Duodenal mucosa (tissue), 2 donors: ENCODE data around the gene SEC14L2.

Experiments used
- H3K27ac ChIP-seq: one replicate; pipeline ENCODE4 v1.7.0; 2013; ENCODE audit warnings: low read depth, low read length
- H3K27me3 ChIP-seq, 2 donors: one replicate each; pipeline ENCODE4 v1.7.0; 2013; ENCODE audit warnings: low read length in 2 of 2, control low read depth in 1 of 2; ENCODE audit not compliant: insufficient read depth in 2 of 2, control insufficient read depth in 1 of 2
- H3K36me3 ChIP-seq, 2 donors: one replicate each; pipeline ENCODE4 v1.7.0; 2013; ENCODE audit warnings: low read length in 2 of 2, control low read depth in 1 of 2; ENCODE audit not compliant: insufficient read depth in 2 of 2, control insufficient read depth in 1 of 2
- H3K4me1 ChIP-seq, 2 donors: one replicate each; pipeline ENCODE4 v1.7.0; 2013; ENCODE audit warnings: low read length in 2 of 2, control low read depth in 1 of 2; ENCODE audit not compliant: insufficient read depth in 2 of 2, control insufficient read depth in 1 of 2
- H3K4me3 ChIP-seq, 2 donors: one replicate each; pipeline ENCODE4 v1.7.0; 2013; ENCODE audit warnings: low read length in 2 of 2, low read depth in 1 of 2
- H3K9ac ChIP-seq, 2 donors: one replicate each; pipeline ENCODE4 v1.7.0; 2013; ENCODE audit warnings: low read length in 2 of 2, low read depth in 1 of 2
- H3K9me3 ChIP-seq, 2 donors: one replicate each; pipeline ENCODE4 v1.7.0; 2013; ENCODE audit warnings: low read length in 2 of 2, control low read depth in 1 of 2; ENCODE audit not compliant: control insufficient read depth in 1 of 2

The SEC14L2 gene

DNA sequence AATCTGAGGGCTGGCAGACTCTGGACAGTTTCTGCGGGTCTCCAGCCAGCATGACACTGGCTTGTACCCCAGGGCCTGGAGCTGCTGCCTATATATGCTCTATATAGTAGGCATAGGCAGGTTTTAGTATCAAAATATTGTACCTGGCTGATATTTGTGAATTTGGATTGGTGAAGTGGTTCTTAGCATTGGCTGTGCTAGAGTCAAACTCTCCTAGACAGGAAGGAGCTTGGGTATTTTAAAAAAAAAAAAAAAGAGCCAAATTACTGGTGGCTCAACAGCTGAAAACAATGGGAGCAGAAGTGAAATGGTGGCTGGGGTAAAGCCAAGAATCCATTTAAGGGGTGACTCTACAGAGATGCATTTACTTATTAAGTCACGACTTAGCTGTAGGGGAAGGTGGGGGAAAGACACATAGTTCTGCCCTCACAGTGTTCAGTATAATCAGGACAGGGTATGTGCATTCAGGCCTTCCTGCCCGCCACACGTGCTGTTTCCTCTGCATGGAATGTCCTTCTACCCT lies 17.8 kb downstream of the SEC14L2 start:
- Histone ChIP-seq H3K27ac (no peak overlapping the region), H3K36me3 (peaks cover 21 to 49% of the 10 kb centered on the region in 2 donors), H3K4me3 (no peak overlapping the region), H3K9ac (no peak overlapping the region), H3K9me3 (no peaks in the 10 kb centered on the region), H3K4me1 (peaks cover 24 to 39% of the 10 kb centered on the region in 2 donors), H3K27me3 (no peaks in the 10 kb centered on the region)

DNA sequence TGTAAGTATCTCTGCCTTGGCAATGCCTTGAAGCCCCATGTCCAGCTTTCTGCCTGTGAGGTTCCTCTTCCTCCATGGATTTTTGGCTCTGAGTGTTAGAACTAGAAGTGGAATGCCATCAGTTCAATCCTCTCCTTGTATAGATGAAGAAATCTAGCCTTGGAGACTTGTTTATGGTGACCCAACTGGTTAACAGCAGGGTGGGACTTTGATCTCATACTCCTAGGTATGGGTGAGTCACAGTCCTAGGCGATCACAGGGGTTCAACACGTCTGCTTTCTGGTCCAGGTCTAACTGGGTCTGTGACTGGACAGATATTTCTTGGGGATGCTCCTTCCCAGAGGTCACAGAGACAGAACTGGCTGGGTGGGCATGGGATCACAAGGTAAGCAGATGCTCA lies 19.6 kb downstream of the SEC14L2 start:
- Histone ChIP-seq H3K27me3 (no peaks in the 10 kb centered on the region), H3K9ac (no peak overlapping the region), H3K36me3 (peaks cover 25 to 41% of the 10 kb centered on the region in 2 donors), H3K4me3 (no peak overlapping the region), H3K9me3 (no peaks in the 10 kb centered on the region), H3K27ac (peak overlapping the region; percentile 8), H3K4me1 (peaks cover 39 to 53% of the 10 kb centered on the region in 2 donors)

- Histone ChIP-seq H3K4me1 (peaks cover 43 to 58% of the 10 kb centered on the region in 2 donors), H3K27me3 (no peaks in the 10 kb centered on the region), H3K36me3 (peaks cover 25 to 41% of the 10 kb centered on the region in 2 donors), H3K27ac (peak overlapping the region; percentile 8), H3K4me3 (no peak overlapping the region), H3K9me3 (no peaks in the 10 kb centered on the region), H3K9ac (no peak overlapping the region)
Measured at GRCh38 chr22:30416837-30417236, 20.0 kb downstream of the SEC14L2 start.

DNA sequence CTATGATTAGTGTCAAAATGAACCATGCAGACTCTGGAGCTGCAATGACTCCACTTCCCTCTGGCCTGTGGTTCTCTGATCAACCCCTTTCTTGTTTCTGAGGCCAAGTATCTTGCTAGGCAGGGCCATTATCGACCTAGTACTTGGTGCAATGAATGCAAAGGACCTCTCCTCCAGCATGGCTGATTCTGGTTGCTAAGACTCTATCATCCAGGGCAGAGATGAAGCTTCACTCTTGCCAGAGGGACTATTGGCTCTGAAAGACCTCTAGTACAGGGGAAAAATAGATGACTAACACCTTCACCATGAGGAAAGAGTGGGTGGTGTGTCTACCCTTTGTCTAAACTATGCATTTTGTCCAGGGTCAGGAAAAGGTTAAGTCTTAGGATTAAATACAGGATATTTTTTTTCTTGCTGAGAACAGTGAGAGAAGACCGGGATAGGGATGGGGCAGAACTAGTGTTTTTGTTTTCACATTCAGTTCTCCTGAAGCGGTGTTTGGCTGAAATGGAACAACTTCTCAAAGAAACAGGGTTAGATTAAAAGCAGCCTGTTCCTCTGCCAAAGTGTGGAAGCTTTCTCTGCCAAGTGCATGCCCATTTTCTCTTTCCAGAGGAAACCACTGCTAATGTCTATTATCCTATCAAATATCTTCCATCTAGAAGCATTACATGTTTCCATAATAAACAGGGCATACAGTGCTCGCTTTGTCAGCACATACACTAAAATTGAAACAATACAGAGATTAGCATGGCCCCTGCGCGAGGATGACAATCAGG lies 23.7 kb downstream of the SEC14L2 start:
- peak overlapping the region; percentile 26 for H3K27ac ChIP-seq
- H3K9ac ChIP-seq = peak overlapping the region; percentile 3 to 4
- peaks cover 22 to 27% of the 10 kb centered on the region in 2 donors for H3K36me3 ChIP-seq

GRCh38 chr22:30421695-30422480 lies 25.1 kb downstream of the SEC14L2 start:
- H3K36me3 ChIP-seq = peaks cover 10 to 16% of the 10 kb centered on the region in 2 donors
- H3K4me1 ChIP-seq = peaks cover 70 to 73% of the 10 kb centered on the region in 2 donors
- H3K4me3 ChIP-seq = peak overlapping the region; percentile 74 to 83
- H3K9me3 ChIP-seq = no peaks in the 10 kb centered on the region
- H3K27ac ChIP-seq = peak overlapping the region; percentile 96
- H3K27me3 ChIP-seq = no peaks in the 10 kb centered on the region
- peak overlapping the region; percentile 92 to 97 for H3K9ac ChIP-seq

More for the DNA sequence above, 23.7 kb downstream of the SEC14L2 start:
- Histone ChIP-seq H3K9me3 (no peaks in the 10 kb centered on the region), H3K4me3 (peak overlapping the region; percentile 19 to 35), H3K4me1 (peaks cover 72 to 78% of the 10 kb centered on the region in 2 donors), H3K27me3 (no peaks in the 10 kb centered on the region)

DNA sequence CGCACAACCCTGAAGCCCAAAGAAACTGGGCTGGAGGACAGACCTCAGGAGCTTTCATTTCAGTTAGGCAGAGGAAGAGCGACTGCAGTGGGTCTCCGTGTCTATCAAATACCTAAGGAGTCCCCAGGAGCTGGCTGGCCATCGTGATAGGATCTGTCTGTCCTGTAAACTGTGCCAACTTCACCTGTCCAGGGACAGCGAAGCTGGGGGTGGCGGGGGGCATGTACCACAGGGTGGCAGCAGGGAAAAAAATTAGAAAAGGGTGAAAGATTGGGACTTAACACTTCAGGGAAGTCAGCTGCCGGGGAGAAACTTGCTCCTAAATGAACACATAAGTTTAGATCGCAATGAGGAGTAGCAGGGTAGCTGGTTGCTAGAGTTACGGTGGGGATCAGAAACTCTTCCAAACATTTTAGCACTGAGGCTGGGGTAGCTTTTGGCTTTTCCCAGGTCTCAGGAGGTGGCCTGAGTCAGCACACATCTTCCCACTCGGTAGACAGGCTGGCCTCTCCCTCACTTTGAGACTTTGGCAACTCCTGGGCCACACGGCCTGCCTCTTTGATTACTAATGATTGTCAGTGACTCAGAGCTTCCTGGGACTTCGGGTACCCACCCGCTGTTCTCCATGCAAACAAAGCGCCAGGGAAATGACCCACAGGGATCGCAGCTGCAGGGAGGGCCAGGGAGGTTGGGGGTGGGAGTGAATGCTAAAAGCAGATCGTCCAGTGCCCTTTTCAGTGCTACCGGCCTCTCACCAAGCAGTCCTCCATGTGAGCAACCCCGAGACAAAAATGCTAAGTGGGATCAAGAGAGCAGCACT lies 25.9 kb downstream of the SEC14L2 start:
- Histone ChIP-seq H3K4me1 (peaks cover 62 to 73% of the 10 kb centered on the region in 2 donors), H3K4me3 (peak overlapping the region; percentile 74 to 83), H3K9ac (peak overlapping the region; percentile 92 to 97), H3K27ac (peak overlapping the region; percentile 96), H3K9me3 (no peaks in the 10 kb centered on the region), H3K27me3 (no peaks in the 10 kb centered on the region), H3K36me3 (peaks cover 5 to 12% of the 10 kb centered on the region in 2 donors)

DNA sequence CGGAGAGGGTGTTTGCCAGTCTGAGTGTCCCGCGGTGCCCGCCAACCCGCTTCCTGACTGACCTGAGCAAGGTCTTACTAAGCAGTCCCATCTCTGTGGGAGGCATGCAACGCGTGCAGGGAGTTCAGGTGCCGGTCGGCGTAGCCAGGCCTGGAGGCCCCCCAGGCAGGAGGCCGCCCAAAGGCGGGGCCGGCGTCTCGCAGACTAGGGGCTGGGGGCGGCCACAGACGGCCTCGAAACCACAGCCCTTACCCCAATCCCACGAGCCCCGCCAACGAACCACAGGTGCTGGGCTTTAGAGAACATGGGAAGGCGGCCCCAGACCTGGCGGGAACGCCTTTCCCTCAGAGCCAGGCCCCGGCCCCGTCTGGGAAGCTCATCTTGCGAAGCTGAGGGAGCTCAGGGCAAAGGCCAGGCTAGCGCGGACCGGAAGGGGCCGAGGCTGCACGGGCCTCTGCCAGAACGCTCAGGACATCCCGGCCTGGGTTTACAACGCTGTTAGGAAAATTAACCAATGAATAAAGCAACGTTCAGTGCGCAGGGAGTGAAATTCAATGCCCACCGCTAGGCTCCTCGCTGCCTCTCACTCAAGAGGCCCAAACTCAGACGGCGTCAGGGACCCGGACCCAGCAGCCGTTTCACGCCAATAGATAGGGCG lies 26.6 kb downstream of the SEC14L2 start:
- peaks cover 55 to 71% of the 10 kb centered on the region in 2 donors for H3K4me1 ChIP-seq
- H3K27ac ChIP-seq = peak overlapping the region; percentile 96
- peak overlapping the region; percentile 92 to 97 for H3K9ac ChIP-seq

GRCh38 chr22:30423959-30424533 lies 27.2 kb downstream of the SEC14L2 start:
- H3K9ac ChIP-seq = peak overlapping the region; percentile 92 to 97

More for the DNA sequence above, 26.6 kb downstream of the SEC14L2 start:
- Histone ChIP-seq H3K4me3 (peak overlapping the region; percentile 74 to 83), H3K9me3 (no peaks in the 10 kb centered on the region), H3K36me3 (peaks cover 4 to 12% of the 10 kb centered on the region in 2 donors), H3K27me3 (no peaks in the 10 kb centered on the region)

More at GRCh38 chr22:30423959-30424533, 27.2 kb downstream of the SEC14L2 start:
- no peaks in the 10 kb centered on the region for H3K27me3 ChIP-seq
- H3K36me3 ChIP-seq = peaks cover 4 to 16% of the 10 kb centered on the region in 2 donors
- H3K27ac ChIP-seq = peak overlapping the region; percentile 96
- peaks cover 49 to 66% of the 10 kb centered on the region in 2 donors for H3K4me1 ChIP-seq
- H3K4me3 ChIP-seq = peak overlapping the region; percentile 74 to 83
- no peaks in the 10 kb centered on the region for H3K9me3 ChIP-seq
